ENCODE measurements around the gene SLC7A6OS. TPM values are rescaled to one million over a fixed set of nuclear protein-coding genes. Genes with fewer than 3 reads are reported as not detected.

SLC7A6OS gene
- total RNA-seq, 1 donor from 2014 or later: 21.7 TPM

DNA sequence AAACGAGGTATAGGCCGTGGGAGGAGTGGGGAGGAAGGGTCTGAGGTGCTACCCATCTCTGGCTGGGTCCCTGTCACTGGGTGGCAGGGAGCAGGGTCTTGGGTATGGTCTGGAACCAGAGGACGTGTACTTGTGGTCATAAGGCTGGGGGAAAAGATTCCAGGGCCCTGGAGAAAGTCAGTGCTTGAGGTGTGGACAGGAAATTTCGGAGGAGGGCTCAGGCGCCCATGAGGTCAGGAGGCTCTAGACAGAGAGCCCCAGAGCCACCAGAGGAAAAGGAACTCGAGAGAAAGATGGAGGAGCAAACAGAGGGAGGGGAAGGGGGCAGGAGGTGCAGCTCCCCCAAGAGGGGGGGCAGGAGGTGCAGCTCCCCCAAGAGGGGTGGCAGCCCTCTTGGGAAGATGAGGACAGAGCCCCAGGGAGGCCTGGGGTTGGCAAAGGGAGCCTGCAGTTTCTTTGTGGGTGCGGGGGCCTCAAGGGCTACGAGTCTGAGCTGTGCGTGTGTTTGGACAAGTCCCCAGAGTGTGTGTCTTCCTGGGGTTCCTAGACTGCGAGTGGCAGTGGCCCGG lies 47.1 kb downstream of the SLC7A6OS start:
- TF ChIP-seq, protein P1, sequence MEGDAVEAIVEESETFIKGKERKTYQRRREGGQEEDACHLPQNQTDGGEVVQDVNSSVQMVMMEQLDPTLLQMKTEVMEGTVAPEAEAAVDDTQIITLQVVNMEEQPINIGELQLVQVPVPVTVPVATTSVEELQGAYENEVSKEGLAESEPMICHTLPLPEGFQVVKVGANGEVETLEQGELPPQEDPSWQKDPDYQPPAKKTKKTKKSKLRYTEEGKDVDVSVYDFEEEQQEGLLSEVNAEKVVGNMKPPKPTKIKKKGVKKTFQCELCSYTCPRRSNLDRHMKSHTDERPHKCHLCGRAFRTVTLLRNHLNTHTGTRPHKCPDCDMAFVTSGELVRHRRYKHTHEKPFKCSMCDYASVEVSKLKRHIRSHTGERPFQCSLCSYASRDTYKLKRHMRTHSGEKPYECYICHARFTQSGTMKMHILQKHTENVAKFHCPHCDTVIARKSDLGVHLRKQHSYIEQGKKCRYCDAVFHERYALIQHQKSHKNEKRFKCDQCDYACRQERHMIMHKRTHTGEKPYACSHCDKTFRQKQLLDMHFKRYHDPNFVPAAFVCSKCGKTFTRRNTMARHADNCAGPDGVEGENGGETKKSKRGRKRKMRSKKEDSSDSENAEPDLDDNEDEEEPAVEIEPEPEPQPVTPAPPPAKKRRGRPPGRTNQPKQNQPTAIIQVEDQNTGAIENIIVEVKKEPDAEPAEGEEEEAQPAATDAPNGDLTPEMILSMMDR (conservative IDR thresholded peaks at IDR 0.05): no peak
- H3K4me1 Mint-ChIP-seq (ENCODE audit: unreplicated experiment): peaks cover 26% of the 10 kb centered on the region
- peak overlapping the region; percentile 94 for H3K4me3 Mint-ChIP-seq
- no peaks in the 10 kb centered on the region for H3K36me3 Mint-ChIP-seq
- no peaks in the 10 kb centered on the region for H3K9me3 Mint-ChIP-seq
- H3K27me3 Mint-ChIP-seq: no peaks in the 10 kb centered on the region
- peak overlapping the region; percentile 94 for H3K27ac Mint-ChIP-seq
- DNase-seq (ENCODE audit: extremely low spot score, unreplicated experiment): no peak

DNA sequence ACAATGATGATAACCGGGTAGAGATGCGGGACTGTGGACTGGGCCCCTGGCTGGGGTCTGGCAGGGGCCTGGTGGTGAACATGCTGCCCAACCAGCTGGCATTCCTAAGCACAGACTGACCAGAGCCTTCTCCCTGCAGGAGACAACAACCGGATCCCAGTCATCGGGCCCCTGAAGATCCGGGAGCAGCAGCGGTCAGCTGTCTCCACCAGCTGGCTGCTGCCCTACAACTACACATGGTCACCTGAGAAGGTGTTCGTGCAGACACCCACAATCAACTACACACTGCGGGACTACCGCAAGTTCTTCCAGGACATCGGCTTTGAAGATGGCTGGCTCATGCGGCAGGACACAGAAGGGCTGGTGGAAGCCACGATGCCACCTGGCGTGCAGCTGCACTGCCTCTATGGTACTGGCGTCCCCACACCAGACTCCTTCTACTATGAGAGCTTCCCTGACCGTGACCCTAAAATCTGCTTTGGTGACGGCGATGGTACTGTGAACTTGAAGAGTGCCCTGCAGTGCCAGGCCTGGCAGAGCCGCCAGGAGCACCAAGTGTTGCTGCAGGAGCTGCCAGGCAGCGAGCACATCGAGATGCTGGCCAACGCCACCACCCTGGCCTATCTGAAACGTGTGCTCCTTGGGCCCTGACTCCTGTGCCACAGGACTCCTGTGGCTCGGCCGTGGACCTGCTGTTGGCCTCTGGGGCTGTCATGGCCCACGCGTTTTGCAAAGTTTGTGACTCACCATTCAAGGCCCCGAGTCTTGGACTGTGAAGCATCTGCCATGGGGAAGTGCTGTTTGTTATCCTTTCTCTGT lies 51.5 kb downstream of the SLC7A6OS start:
- H3K36me3 Mint-ChIP-seq: peaks cover 4% of the 10 kb centered on the region
- no peaks in the 10 kb centered on the region for H3K9me3 Mint-ChIP-seq
- H3K27me3 Mint-ChIP-seq: no peaks in the 10 kb centered on the region
- no peak overlapping the region for H3K4me3 Mint-ChIP-seq
- H3K4me1 Mint-ChIP-seq (ENCODE audit: unreplicated experiment): peaks cover 12% of the 10 kb centered on the region
- DNase-seq (ENCODE audit: extremely low spot score, unreplicated experiment): no peak
- H3K27ac Mint-ChIP-seq: no peak overlapping the region
- TF ChIP-seq, protein P1 (conservative IDR thresholded peaks at IDR 0.05): no peak

DNA sequence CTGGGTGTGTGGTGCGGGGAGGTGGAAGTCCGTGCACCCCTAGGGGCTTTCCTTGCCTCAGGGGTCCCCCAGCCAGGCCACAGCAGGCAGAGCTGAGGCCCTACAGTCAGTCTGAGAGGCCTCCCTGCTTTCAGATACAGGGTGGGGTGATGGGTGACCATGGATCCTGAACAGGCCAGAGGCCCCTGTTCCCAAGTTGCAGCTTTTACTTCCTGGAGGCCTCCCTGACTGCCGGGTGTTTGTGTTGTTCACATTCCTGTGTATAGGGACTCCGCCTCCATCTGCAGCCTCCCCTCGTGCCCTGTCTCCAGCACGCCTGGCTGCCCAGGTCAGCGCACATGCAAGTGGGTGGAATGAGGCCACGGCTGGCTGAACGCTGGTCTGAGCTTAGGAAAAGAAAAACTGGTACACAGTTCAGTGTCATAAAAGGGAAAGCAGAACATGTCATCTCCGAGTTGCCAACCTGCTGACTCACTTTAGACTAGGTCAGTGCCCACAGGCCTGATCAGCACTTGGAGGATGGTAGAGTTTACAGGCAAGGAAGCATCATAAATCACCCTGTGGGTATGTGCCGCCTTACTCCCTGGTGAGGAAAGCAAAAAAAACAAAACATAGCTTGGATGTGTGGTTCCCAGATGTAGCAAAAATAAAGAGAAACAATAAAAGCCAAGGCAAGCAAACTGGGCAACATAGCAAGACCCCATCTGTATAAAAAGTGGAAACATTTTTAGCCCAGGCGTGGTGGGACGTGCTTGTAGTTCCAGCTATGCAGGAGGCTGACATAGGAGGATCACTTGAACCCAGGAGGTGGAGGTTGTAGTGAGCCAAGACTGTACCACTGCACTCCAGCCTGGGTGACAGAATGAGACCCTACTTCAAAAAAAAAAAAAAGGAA lies 52.6 kb downstream of the SLC7A6OS start:
- no peaks in the 10 kb centered on the region for H3K9me3 Mint-ChIP-seq
- peaks cover 4% of the 10 kb centered on the region for H3K36me3 Mint-ChIP-seq
- DNase-seq (ENCODE audit: extremely low spot score, unreplicated experiment): no peak
- peak overlapping the region; percentile 77 for H3K27ac Mint-ChIP-seq
- peaks cover 7% of the 10 kb centered on the region for H3K4me1 Mint-ChIP-seq (ENCODE audit: unreplicated experiment)
- TF ChIP-seq, protein P1 (conservative IDR thresholded peaks at IDR 0.05): no peak
- H3K4me3 Mint-ChIP-seq: no peak overlapping the region
- no peaks in the 10 kb centered on the region for H3K27me3 Mint-ChIP-seq

DNA sequence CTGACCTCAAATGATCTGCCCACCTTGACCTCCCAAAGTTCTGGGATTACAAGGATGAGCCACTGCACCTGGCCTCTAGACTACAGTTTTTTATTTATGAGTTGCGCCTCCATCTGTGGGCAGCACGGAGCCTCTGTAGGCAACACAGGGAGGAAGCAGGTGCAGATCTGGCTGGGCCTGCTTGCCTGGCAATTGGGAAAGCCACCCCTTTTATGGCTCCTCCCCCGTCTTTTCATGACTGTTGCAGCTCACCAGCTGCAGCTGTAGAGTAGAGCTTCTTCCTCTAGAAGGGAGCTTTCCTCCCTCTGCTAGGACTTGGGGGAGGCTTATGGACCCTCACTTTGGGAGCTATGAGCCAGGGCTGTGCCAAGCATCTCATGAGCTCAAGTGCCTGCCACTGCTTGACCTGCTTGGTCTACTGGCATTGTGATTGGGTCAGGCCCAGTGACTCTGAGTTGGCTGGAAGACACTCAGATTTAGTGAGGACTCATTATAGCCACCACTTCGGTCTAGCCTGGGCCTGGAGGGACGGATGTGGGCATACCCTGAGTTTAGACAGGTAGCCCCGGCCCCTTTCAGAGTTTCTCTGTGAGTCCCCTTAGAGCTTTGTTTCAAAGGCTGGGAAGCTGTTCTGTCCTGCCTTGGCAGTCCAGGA lies 53.4 kb downstream of the SLC7A6OS start:
- Mint-ChIP-seq H3K36me3 (peaks cover 4% of the 10 kb centered on the region), H3K9me3 (no peaks in the 10 kb centered on the region), H3K27ac (peak overlapping the region; percentile 77), H3K4me3 (no peak overlapping the region), H3K27me3 (no peaks in the 10 kb centered on the region), H3K4me1 (ENCODE audit: unreplicated experiment) (peaks cover 6% of the 10 kb centered on the region)
- TF ChIP-seq, protein P1 (conservative IDR thresholded peaks at IDR 0.05): no peak
- no peak for DNase-seq (ENCODE audit: extremely low spot score, unreplicated experiment)

DNA sequence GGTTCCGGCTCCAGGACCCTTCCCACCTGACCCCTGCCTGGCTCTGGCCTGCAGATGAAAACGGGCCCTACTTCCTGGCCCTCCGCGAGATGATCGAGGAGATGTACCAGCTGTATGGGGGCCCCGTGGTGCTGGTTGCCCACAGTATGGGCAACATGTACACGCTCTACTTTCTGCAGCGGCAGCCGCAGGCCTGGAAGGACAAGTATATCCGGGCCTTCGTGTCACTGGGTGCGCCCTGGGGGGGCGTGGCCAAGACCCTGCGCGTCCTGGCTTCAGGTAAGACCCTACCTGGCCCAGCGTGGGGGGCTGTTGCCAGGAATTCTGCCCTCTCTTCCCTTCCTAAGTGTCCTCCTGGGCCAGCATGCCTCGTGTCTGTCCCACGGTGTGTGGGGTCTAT lies 55.0 kb downstream of the SLC7A6OS start:
- H3K4me1 Mint-ChIP-seq (ENCODE audit: unreplicated experiment): peaks cover 6% of the 10 kb centered on the region
- no peak overlapping the region for H3K27ac Mint-ChIP-seq
- H3K9me3 Mint-ChIP-seq: no peaks in the 10 kb centered on the region
- peaks cover 10% of the 10 kb centered on the region for H3K36me3 Mint-ChIP-seq
- DNase-seq (ENCODE audit: extremely low spot score, unreplicated experiment): no peak
- H3K4me3 Mint-ChIP-seq: no peak overlapping the region
- H3K27me3 Mint-ChIP-seq: no peaks in the 10 kb centered on the region
- TF ChIP-seq, protein P1 (conservative IDR thresholded peaks at IDR 0.05): no peak
